H1 (cell line): ENCODE results near the gene PCSK1N.

Source experiments
- CEBPB ChIP-seq: IDR thresholded peaks from 2 replicates; pipeline ENCODE4 v1.6.1; 2012; ENCODE audit warnings: low read depth, low read length
- CTCF ChIP-seq, 3 experiments: IDR thresholded peaks; 1 replicate in 2 of 3; 2 replicates in 1 of 3; pipeline versions ENCODE4 v1.5.1 to v1.6.1; 2011; ENCODE audit warnings: low read length in 3 of 3, mild to moderate bottlenecking in 3 of 3, inconsistent platforms in 2 of 3, low read depth in 1 of 3, moderate library complexity in 1 of 3; ENCODE audit not compliant: insufficient read depth in 1 of 3; ENCODE audit errors: control extremely low read depth in 1 of 3
- EZH2 ChIP-seq: fragments of 200-600 bp; sonication (generic); IDR thresholded peaks from 2 replicates; pipeline ENCODE4 v1.7.1; 2012; ENCODE audit warnings: low read depth, mild to moderate bottlenecking, moderate library complexity, low read length, inconsistent platforms; ENCODE audit not compliant: severe bottlenecking
- HDAC2 ChIP-seq, 2 experiments: fragments of 300-600 bp in 1 of 2; sonication (generic) in 1 of 2; IDR thresholded peaks; 2 replicates each; pipeline ENCODE4 v1.6.1; 2011 to 2012; ENCODE audit warnings: low read depth in 2 of 2, low read length in 2 of 2, mild to moderate bottlenecking in 2 of 2, moderate library complexity in 2 of 2, borderline replicate concordance in 1 of 2, inconsistent platforms in 1 of 2
- JUN ChIP-seq: IDR thresholded peaks from 2 replicates; pipeline ENCODE4 v1.6.1; 2011; ENCODE audit warnings: low read depth, mild to moderate bottlenecking, improper control_type of control experiment, low read length
- JUND ChIP-seq: IDR thresholded peaks from 2 replicates; pipeline ENCODE4 v1.6.1; 2011; ENCODE audit warnings: mild to moderate bottlenecking, improper control_type of control experiment, low read length
- POLR2A ChIP-seq, 2 experiments: IDR thresholded peaks; 1 replicate in 1 of 2; 2 replicates in 1 of 2; pipeline ENCODE4 v1.6.1; 2011; ENCODE audit warnings: low read depth in 2 of 2, low read length in 2 of 2, mild to moderate bottlenecking in 2 of 2; ENCODE audit errors: control extremely low read depth in 1 of 2
- POLR2AphosphoS5 ChIP-seq: IDR thresholded peaks from 2 replicates; pipeline ENCODE4 v1.6.1; 2011; ENCODE audit warnings: low read depth, low read length
- POU5F1 ChIP-seq: IDR thresholded peaks from 2 replicates; pipeline ENCODE4 v1.6.1; 2011; ENCODE audit warnings: low read depth, mild to moderate bottlenecking, low read length, moderate library complexity
- RNF2 ChIP-seq: fragments of 200-900, 300-1000 bp; sonication (generic); IDR thresholded peaks from 2 replicates; pipeline ENCODE4 v1.7.1; 2016; ENCODE audit warnings: borderline replicate concordance, low read depth, mild to moderate bottlenecking, antibody characterized with exemption, low read length; ENCODE audit not compliant: poor library complexity, severe bottlenecking; ENCODE audit errors: missing control alignments
- SIN3A ChIP-seq, 2 experiments: IDR thresholded peaks in 1 of 2; conservative IDR thresholded peaks in 1 of 2; 2 replicates each; pipeline ENCODE4 v1.6.1; 2011 to 2012; ENCODE audit warnings: low read length in 2 of 2, improper control_type of control experiment in 1 of 2, low read depth in 1 of 2, mild to moderate bottlenecking in 1 of 2
- YY1 ChIP-seq: IDR thresholded peaks from 2 replicates; pipeline ENCODE4 v1.6.1; 2011; ENCODE audit warnings: low read depth, mild to moderate bottlenecking, low read length

GRCh38 chrX:48834383-48834709 lies 1.1 kb downstream of the PCSK1N start:
- TF ChIP-seq RNF2 (no peak), CTCF (IDR thresholded peaks at IDR 0.05; ENCODE audit: control extremely low read depth in 1 of 3, insufficient read depth in 1 of 3, low read depth in 1 of 3, low read length in 3 of 3) (no peak), JUND (no peak), EZH2 (peak; percentile 27), CEBPB (no peak), SIN3A (conservative IDR thresholded peaks at IDR 0.05 in 1 of 2, IDR thresholded peaks at IDR 0.05 in 1 of 2; ENCODE audit: low read depth in 1 of 2, low read length in 2 of 2) (no peak), POLR2AphosphoS5 (no peak), JUN (no peak), POU5F1 (no peak), YY1 (no peak), POLR2A (IDR thresholded peaks at IDR 0.05; ENCODE audit: control extremely low read depth in 1 of 2, low read depth in 2 of 2, low read length in 2 of 2) (no peak), HDAC2 (IDR thresholded peaks at IDR 0.05; ENCODE audit: borderline replicate concordance in 1 of 2, low read depth in 2 of 2, low read length in 2 of 2) (no peak)
